ENCODE measurements around the gene PDE10A. TPM values are rescaled to one million over a fixed set of nuclear protein-coding genes. Genes with fewer than 3 reads are reported as not detected.

The PDE10A gene
- total and polyA plus RNA-seq, 4 donors: 1.0 to 6.2 (median 3.0) TPM

- DNase-seq (peak in 1 of 3 donors; percentile 15), ATAC-seq (ENCODE audit: insufficient read depth, low FRiP score) (no peak)
- Histone ChIP-seq H3K4me1 (ENCODE audit: control insufficient read depth in 5 of 5, insufficient read depth in 5 of 5, low read length in 5 of 5) (peaks cover 0 to 50% (median 6%) of the 10 kb centered on the region in 5 donors), H3K27me3 (ENCODE audit: control insufficient read depth in 3 of 3, insufficient read depth in 3 of 3, low read length in 2 of 3) (no peaks in the 10 kb centered on the region), H3K9me3 (ENCODE audit: control insufficient read depth in 4 of 4, insufficient read depth in 3 of 4, low read length in 3 of 4) (no peaks in the 10 kb centered on the region), H3K4me3 (no peak overlapping the region), H3K36me3 (ENCODE audit: control insufficient read depth in 4 of 4, insufficient read depth in 4 of 4, low read length in 4 of 4) (peaks cover 0 to 4% (median 0%) of the 10 kb centered on the region in 4 donors), H3K27ac (ENCODE audit: low read depth in 1 of 2, low read length in 1 of 2) (no peak overlapping the region), H3K9ac (ENCODE audit: insufficient read depth in 1 of 2, low read length in 2 of 2) (no peak overlapping the region)
- 76 to 82% methylated on average over 22 of the region's 22 CpGs for WGBS, 2 donors
- TF ChIP-seq, protein P1, sequence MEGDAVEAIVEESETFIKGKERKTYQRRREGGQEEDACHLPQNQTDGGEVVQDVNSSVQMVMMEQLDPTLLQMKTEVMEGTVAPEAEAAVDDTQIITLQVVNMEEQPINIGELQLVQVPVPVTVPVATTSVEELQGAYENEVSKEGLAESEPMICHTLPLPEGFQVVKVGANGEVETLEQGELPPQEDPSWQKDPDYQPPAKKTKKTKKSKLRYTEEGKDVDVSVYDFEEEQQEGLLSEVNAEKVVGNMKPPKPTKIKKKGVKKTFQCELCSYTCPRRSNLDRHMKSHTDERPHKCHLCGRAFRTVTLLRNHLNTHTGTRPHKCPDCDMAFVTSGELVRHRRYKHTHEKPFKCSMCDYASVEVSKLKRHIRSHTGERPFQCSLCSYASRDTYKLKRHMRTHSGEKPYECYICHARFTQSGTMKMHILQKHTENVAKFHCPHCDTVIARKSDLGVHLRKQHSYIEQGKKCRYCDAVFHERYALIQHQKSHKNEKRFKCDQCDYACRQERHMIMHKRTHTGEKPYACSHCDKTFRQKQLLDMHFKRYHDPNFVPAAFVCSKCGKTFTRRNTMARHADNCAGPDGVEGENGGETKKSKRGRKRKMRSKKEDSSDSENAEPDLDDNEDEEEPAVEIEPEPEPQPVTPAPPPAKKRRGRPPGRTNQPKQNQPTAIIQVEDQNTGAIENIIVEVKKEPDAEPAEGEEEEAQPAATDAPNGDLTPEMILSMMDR (IDR thresholded peaks at IDR 0.05; ENCODE audit: control extremely low read depth, extremely low read depth): no peak
These were observed 176.6 kb downstream of the PDE10A start for GRCh38 chr6:165486183-165487137.

GRCh38 chr6:165484178-165484889, 178.7 kb downstream of the PDE10A start:
- Histone ChIP-seq H3K4me1 (ENCODE audit: control insufficient read depth in 5 of 5, insufficient read depth in 5 of 5, low read length in 5 of 5) (peaks cover 0 to 59% (median 6%) of the 10 kb centered on the region in 5 donors), H3K36me3 (ENCODE audit: control insufficient read depth in 4 of 4, insufficient read depth in 4 of 4, low read length in 4 of 4) (peaks cover 0 to 4% (median 0%) of the 10 kb centered on the region in 4 donors), H3K9ac (ENCODE audit: insufficient read depth in 1 of 2, low read length in 2 of 2) (no peak overlapping the region), H3K27ac (ENCODE audit: low read depth in 1 of 2, low read length in 1 of 2) (no peak overlapping the region), H3K27me3 (ENCODE audit: control insufficient read depth in 3 of 3, insufficient read depth in 3 of 3, low read length in 2 of 3) (no peaks in the 10 kb centered on the region), H3K9me3 (ENCODE audit: control insufficient read depth in 4 of 4, insufficient read depth in 3 of 4, low read length in 3 of 4) (no peaks in the 10 kb centered on the region), H3K4me3 (no peak overlapping the region)
- no peak for ATAC-seq (ENCODE audit: insufficient read depth, low FRiP score)
- DNase-seq: peak; percentile 25 to 61 (median 53)
- WGBS, 2 donors: 88 to 93% methylated on average over 13 of the region's 13 CpGs
- TF ChIP-seq, protein P1 (IDR thresholded peaks at IDR 0.05; ENCODE audit: control extremely low read depth, extremely low read depth): no peak

- TF ChIP-seq, protein P1 (IDR thresholded peaks at IDR 0.05; ENCODE audit: control extremely low read depth, extremely low read depth): no peak
- H3K9me3 ChIP-seq (ENCODE audit: control insufficient read depth in 4 of 4, insufficient read depth in 3 of 4, low read length in 3 of 4): no peaks in the 10 kb centered on the region
- no peak overlapping the region for H3K4me3 ChIP-seq
- DNase-seq (peak; percentile 59 to 86 (median 82)), ATAC-seq (ENCODE audit: insufficient read depth, low FRiP score) (no peak)
- no peak overlapping the region for H3K27ac ChIP-seq (ENCODE audit: low read depth in 1 of 2, low read length in 1 of 2)
- no peak overlapping the region for H3K9ac ChIP-seq (ENCODE audit: insufficient read depth in 1 of 2, low read length in 2 of 2)
- peaks cover 0 to 43% (median 6%) of the 10 kb centered on the region in 5 donors for H3K4me1 ChIP-seq (ENCODE audit: control insufficient read depth in 5 of 5, insufficient read depth in 5 of 5, low read length in 5 of 5)
- peaks cover 0 to 4% (median 0%) of the 10 kb centered on the region in 4 donors for H3K36me3 ChIP-seq (ENCODE audit: control insufficient read depth in 4 of 4, insufficient read depth in 4 of 4, low read length in 4 of 4)
- H3K27me3 ChIP-seq (ENCODE audit: control insufficient read depth in 3 of 3, insufficient read depth in 3 of 3, low read length in 2 of 3): no peaks in the 10 kb centered on the region
- WGBS, 2 donors: 89 to 91% methylated on average over 4 of the region's 4 CpGs
These were observed 181.1 kb downstream of the PDE10A start for GRCh38 chr6:165481921-165482320.
